SU-DHL-6 (cell line): ENCODE data around the gene ATOSA.

ENCODE experiments used
- H2AFZ ChIP-seq: fragments of 200-600 bp; sonication (generic); 2 replicates; pipeline ENCODE4 v1.6.1; 2014; ENCODE audit warnings: low read depth, mild to moderate bottlenecking, moderate library complexity, mixed read lengths, antibody characterized with exemption, low read length; ENCODE audit not compliant: severe bottlenecking
- H3F3A ChIP-seq: fragments of 200-600 bp; shearing (Covaris generic); 2 replicates; pipeline ENCODE4 v1.6.0; 2016; ENCODE audit warnings: antibody characterized with exemption, mild to moderate bottlenecking; ENCODE audit not compliant: insufficient read depth
- H3K27ac ChIP-seq: fragments of 200-600 bp; sonication (generic); 2 replicates; pipeline ENCODE4 v1.5.1; 2016; ENCODE audit warnings: low read depth, mild to moderate bottlenecking, low read length, moderate library complexity, mixed read lengths
- H3K27me3 ChIP-seq: fragments of 200-600 bp; sonication (generic), shearing (Covaris generic); 2 replicates; pipeline ENCODE4 v1.6.0; 2014; ENCODE audit warnings: mild to moderate bottlenecking, low read length
- H3K36me3 ChIP-seq: fragments of 200-600 bp; sonication (generic); 2 replicates; pipeline ENCODE4 v1.6.1; 2014; ENCODE audit warnings: mild to moderate bottlenecking, low read length, mixed read lengths
- H3K4me2 ChIP-seq: fragments of 300-600, 200-600 bp; shearing (Covaris generic), sonication (generic); 2 replicates; pipeline ENCODE4 v1.6.0; 2014; ENCODE audit warnings: low read length, low read depth, mild to moderate bottlenecking; ENCODE audit not compliant: poor library complexity, severe bottlenecking
- H3K4me3 ChIP-seq: fragments of 200-600 bp; sonication (generic); 2 replicates; pipeline ENCODE4 v1.5.1; 2014; ENCODE audit warnings: antibody characterized with exemption, low read length, mild to moderate bottlenecking, mixed read lengths; ENCODE audit not compliant: insufficient read depth, poor library complexity, severe bottlenecking
- H3K79me2 ChIP-seq: fragments of 200-600 bp; sonication (generic); 2 replicates; pipeline ENCODE4 v1.6.1; 2014; ENCODE audit warnings: mild to moderate bottlenecking, low read length, moderate library complexity; ENCODE audit not compliant: insufficient read depth
- H3K9ac ChIP-seq: fragments of 200-600 bp; sonication (generic); 2 replicates; pipeline ENCODE4 v1.7.0; 2014; ENCODE audit warnings: mild to moderate bottlenecking, low read length
- H3K9me2 ChIP-seq: fragments of 200-600 bp; sonication (generic); replicated peaks from 2 replicates; pipeline ENCODE4 v1.6.1; 2014; ENCODE audit warnings: low read length; ENCODE audit not compliant: insufficient read depth
- H3K9me3 ChIP-seq: fragments of 200-600 bp; sonication (generic); 2 replicates; pipeline ENCODE4 v1.6.1; 2014; ENCODE audit warnings: low read length, mixed read lengths; ENCODE audit not compliant: insufficient read depth
- H4K20me1 ChIP-seq: fragments of 200-600 bp; sonication (generic); 2 replicates; pipeline ENCODE4 v1.6.1; 2014; ENCODE audit warnings: low read depth, mild to moderate bottlenecking, antibody characterized with exemption, low read length, moderate library complexity, mixed read lengths
- CTCF ChIP-seq: fragments of 200-600 bp; sonication (generic); IDR thresholded peaks from one replicate; pipeline ENCODE4 v1.5.1; 2017; ENCODE audit warnings: antibody characterized with exemption, mild to moderate bottlenecking, low read length, moderate library complexity; ENCODE audit not compliant: insufficient read depth, poor library complexity, severe bottlenecking
- EZH2phosphoT487 ChIP-seq: fragments of 200-600 bp; sonication (generic), shearing (Covaris generic); conservative IDR thresholded peaks from 2 replicates; pipeline ENCODE4 v1.6.1; 2018; ENCODE audit warnings: mild to moderate bottlenecking, antibody characterized with exemption, low read length, moderate library complexity, mixed read lengths

The ATOSA gene

DNA sequence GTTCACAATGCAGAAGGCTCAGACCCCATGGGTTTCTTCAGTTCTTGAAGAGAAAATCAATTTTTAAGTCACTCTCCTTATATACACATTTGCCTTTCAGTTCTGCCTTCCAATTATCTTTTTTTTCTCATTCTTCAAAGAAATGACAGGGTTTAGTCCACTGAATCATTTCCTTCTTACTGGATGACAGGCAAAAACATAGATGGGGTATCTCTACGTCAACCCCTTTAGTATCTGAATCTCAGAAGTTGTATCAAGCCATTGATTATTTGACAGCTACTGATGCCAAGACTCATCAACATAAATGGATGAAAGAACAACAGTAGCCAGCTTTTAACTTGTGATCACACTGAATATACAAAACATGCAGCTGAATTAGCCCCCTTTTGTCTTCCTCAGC lies 6.5 kb downstream of the ATOSA start:
- Histone ChIP-seq H3K9me2 (no peaks in the 10 kb centered on the region), H3K9me3 (no peaks in the 10 kb centered on the region), H3K79me2 (peaks cover 87% of the 10 kb centered on the region), H3K36me3 (peaks cover 54% of the 10 kb centered on the region), H3K9ac (no peak overlapping the region), H4K20me1 (peaks cover 7% of the 10 kb centered on the region; the same call in 1 of the 2 replicates), H3K4me2 (no peak overlapping the region), H2AFZ (no peak overlapping the region), H3K27ac (no peak overlapping the region), H3K27me3 (no peaks in the 10 kb centered on the region), H3K4me3 (no peak overlapping the region), H3F3A (peaks cover 15% of the 10 kb centered on the region)
- TF ChIP-seq EZH2phosphoT487 (no peak), CTCF (no peak)

- peaks cover 8% of the 10 kb centered on the region; the same call in 1 of the 2 replicates for H3F3A ChIP-seq
- H3K9me3 ChIP-seq, result no peaks in the 10 kb centered on the region
- H3K27ac ChIP-seq, result no peak overlapping the region
- no peak overlapping the region for H3K4me3 ChIP-seq
- no peaks in the 10 kb centered on the region for H3K9me2 ChIP-seq
- H3K9ac ChIP-seq, result no peak overlapping the region
- TF ChIP-seq CTCF (no peak), EZH2phosphoT487 (no peak)
- H3K27me3 ChIP-seq, result no peaks in the 10 kb centered on the region
- no peak overlapping the region for H2AFZ ChIP-seq
- H3K36me3 ChIP-seq, result peaks cover 61% of the 10 kb centered on the region
- H3K79me2 ChIP-seq, result peaks cover 84% of the 10 kb centered on the region
- H4K20me1 ChIP-seq, result peaks cover 14% of the 10 kb centered on the region; the same call in 1 of the 2 replicates
- H3K4me2 ChIP-seq, result no peak overlapping the region
Measured at GRCh38 chr15:52670087-52670486, 9.1 kb downstream of the ATOSA start.

DNA sequence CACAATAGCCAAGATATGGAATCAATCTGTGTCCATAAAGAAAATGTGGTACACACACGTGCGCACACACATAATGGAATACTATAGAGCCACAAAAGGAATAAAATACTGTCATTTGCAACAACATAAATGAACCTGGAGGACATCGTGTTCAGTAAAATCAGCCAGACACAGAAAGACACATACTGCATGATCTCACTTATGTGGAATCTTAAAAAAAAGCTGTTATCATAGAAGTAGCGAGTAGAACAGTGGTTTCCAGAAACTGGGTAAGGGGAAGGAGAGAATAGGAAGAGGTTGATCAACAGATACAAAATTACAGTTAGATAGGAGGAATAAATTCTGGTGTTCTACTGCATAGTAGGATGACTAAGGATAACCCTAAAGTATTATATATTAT lies 11.1 kb downstream of the ATOSA start:
- Histone ChIP-seq H3F3A (peaks cover 8% of the 10 kb centered on the region; the same call in 1 of the 2 replicates), H3K4me3 (no peak overlapping the region), H4K20me1 (peaks cover 10% of the 10 kb centered on the region; the same call in 1 of the 2 replicates), H2AFZ (no peak overlapping the region), H3K9me3 (no peaks in the 10 kb centered on the region), H3K27me3 (no peaks in the 10 kb centered on the region), H3K79me2 (peaks cover 80% of the 10 kb centered on the region), H3K9ac (no peak overlapping the region), H3K36me3 (peaks cover 63% of the 10 kb centered on the region), H3K4me2 (no peak overlapping the region), H3K27ac (no peak overlapping the region), H3K9me2 (no peaks in the 10 kb centered on the region)
- no peak for TF ChIP-seq EZH2phosphoT487

DNA sequence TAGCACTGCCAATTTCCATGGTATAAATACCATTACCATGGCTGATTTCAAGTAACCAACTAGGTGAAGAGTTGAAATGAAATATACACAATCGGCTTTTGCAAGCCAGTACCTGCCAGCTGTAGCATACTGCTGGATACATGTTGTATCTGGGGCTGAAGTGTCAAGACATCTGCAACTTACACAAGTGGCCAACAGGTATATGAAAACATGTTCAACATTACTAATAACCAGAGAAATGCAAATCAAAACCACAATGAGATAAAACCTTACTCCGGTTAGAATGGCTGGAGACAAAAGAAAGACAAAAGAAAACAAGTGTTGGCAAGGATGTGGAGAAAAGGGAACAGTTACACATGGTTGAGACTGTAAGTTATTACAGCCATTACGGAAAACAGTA lies 11.6 kb downstream of the ATOSA start:
- no peak overlapping the region for H3K4me2 ChIP-seq
- no peak overlapping the region for H2AFZ ChIP-seq
- H3K9ac ChIP-seq, result no peak overlapping the region
- H4K20me1 ChIP-seq, result peaks cover 10% of the 10 kb centered on the region; the same call in 1 of the 2 replicates
- H3K9me3 ChIP-seq, result no peaks in the 10 kb centered on the region
- H3K27ac ChIP-seq, result no peak overlapping the region
- peaks cover 8% of the 10 kb centered on the region; the same call in 1 of the 2 replicates for H3F3A ChIP-seq
- TF ChIP-seq EZH2phosphoT487, result no peak
- no peak for TF ChIP-seq CTCF
- no peaks in the 10 kb centered on the region for H3K9me2 ChIP-seq
- no peak overlapping the region for H3K4me3 ChIP-seq
- peaks cover 63% of the 10 kb centered on the region for H3K36me3 ChIP-seq
- no peaks in the 10 kb centered on the region for H3K27me3 ChIP-seq
- peaks cover 79% of the 10 kb centered on the region for H3K79me2 ChIP-seq
